WTC11 (cell line): ENCODE data around the gene RHBDD3. TPM values are rescaled to one million over a fixed set of nuclear protein-coding genes. Genes with fewer than 3 reads are reported as not detected.

ENCODE experiments used
- ATAC-seq: fragments of 200-7000 bp; cut with Tn5 transposase; 2 replicates; pipeline ENCODE4 v1.10.0; 2021; ENCODE audit warnings: mild to moderate bottlenecking, moderate library complexity
- CTCF ChIA-PET: fragments of 300-600 bp; sonication (Branson Sonifier 250); formaldehyde crosslinking; loops from one replicate; lab custom pipeline; 2021; ENCODE audit warnings: antibody characterized with exemption; lab: Charles Lee
- POLR2A ChIA-PET: fragments of 350-600 bp; sonication (Branson Sonifier 250); formaldehyde crosslinking; loops from one replicate; lab custom pipeline; 2021; ENCODE audit warnings: antibody characterized with exemption; lab: Charles Lee
- DNase-seq: peaks from one replicate; pipeline ENCODE4 v3.0.0; 2021; ENCODE audit warnings: low spot score
- H3K27ac Mint-ChIP-seq: 2 replicates; pipeline ENCODE4 v1.8.0; 2021; ENCODE audit warnings: mixed read lengths
- H3K27me3 Mint-ChIP-seq: 2 replicates; pipeline ENCODE4 v1.8.0; 2021; ENCODE audit warnings: low read depth, mild to moderate bottlenecking, moderate library complexity, mixed read lengths
- H3K36me3 Mint-ChIP-seq: 2 replicates; pipeline ENCODE4 v1.8.0; 2021; ENCODE audit warnings: mixed read lengths
- H3K4me1 Mint-ChIP-seq: 2 replicates; pipeline ENCODE4 v1.8.0; 2022; ENCODE audit warnings: mixed read lengths
- H3K4me3 Mint-ChIP-seq: 2 replicates; pipeline ENCODE4 v1.8.0; 2021; ENCODE audit warnings: mild to moderate bottlenecking, moderate library complexity, mixed read lengths
- H3K9me3 Mint-ChIP-seq: 2 replicates; pipeline ENCODE4 v1.8.0; 2021; ENCODE audit warnings: mixed read lengths
- CREM ChIP-seq: sonication (generic); formaldehyde crosslinking; IDR thresholded peaks from 2 replicates; pipeline ENCODE4 v1.8.1; 2022; ENCODE audit warnings: mild to moderate bottlenecking, missing genetic modification reagents, moderate library complexity
- EMX1 ChIP-seq: fragments of 250-450 bp; sonication (Bioruptor Pico); IDR thresholded peaks from 2 replicates; pipeline ENCODE4 v1.8.0; 2021; ENCODE audit warnings: mild to moderate bottlenecking
- ETV6 ChIP-seq: sonication (generic); formaldehyde crosslinking; IDR thresholded peaks from 2 replicates; pipeline ENCODE4 v1.8.1; 2022; ENCODE audit warnings: mild to moderate bottlenecking, missing genetic modification reagents
- GTF2I ChIP-seq: fragments of 250-450 bp; sonication (Bioruptor Pico); conservative IDR thresholded peaks from 2 replicates; pipeline ENCODE4 v1.4.0; 2021; ENCODE audit warnings: mild to moderate bottlenecking
- MAX ChIP-seq: sonication (generic); formaldehyde crosslinking; IDR thresholded peaks from 2 replicates; pipeline ENCODE4 v1.8.0; 2022; ENCODE audit warnings: mild to moderate bottlenecking, missing genetic modification reagents
- MXD4 ChIP-seq: fragments of 250-450 bp; sonication (Bioruptor Pico); IDR thresholded peaks from 2 replicates; pipeline ENCODE4 v1.8.0; 2021; ENCODE audit warnings: mild to moderate bottlenecking, moderate library complexity, borderline replicate concordance
- MYBL2 ChIP-seq: sonication (generic); formaldehyde crosslinking; IDR thresholded peaks from 2 replicates; pipeline ENCODE4 v1.8.1; 2023; ENCODE audit warnings: mild to moderate bottlenecking, moderate library complexity, missing genetic modification reagents
- NFE2L1 ChIP-seq: sonication (generic); formaldehyde crosslinking; IDR thresholded peaks from 2 replicates; pipeline ENCODE4 v1.8.1; 2023; ENCODE audit warnings: missing genetic modification reagents
- PRRX2 ChIP-seq: fragments of 250-450 bp; sonication (Bioruptor Pico); IDR thresholded peaks from 2 replicates; pipeline ENCODE4 v1.8.0; 2021; ENCODE audit warnings: mild to moderate bottlenecking
- RORB ChIP-seq: fragments of 250-450 bp; sonication (Bioruptor Pico); IDR thresholded peaks from 2 replicates; pipeline ENCODE4 v1.9.0; 2021; ENCODE audit warnings: mild to moderate bottlenecking
- SOX15 ChIP-seq: fragments of 250-450 bp; sonication (Bioruptor Pico); IDR thresholded peaks from 2 replicates; pipeline ENCODE4 v1.9.0; 2021; ENCODE audit warnings: mild to moderate bottlenecking
- SP1 ChIP-seq: sonication (generic); formaldehyde crosslinking; conservative IDR thresholded peaks from 2 replicates; pipeline ENCODE4 v1.8.1; 2022; ENCODE audit warnings: missing genetic modification reagents
- ZNF138 ChIP-seq: sonication (generic); formaldehyde crosslinking; conservative IDR thresholded peaks from 2 replicates; pipeline ENCODE4 v1.8.1; 2022; ENCODE audit warnings: mild to moderate bottlenecking, moderate library complexity, missing genetic modification reagents
- total RNA-seq: library from RNA; stranded (reverse); gene quantifications from 3 replicates; pipeline ENCODE4 v1.2.3, GENCODE V29; 2021
- TF ChIP-seq, protein P1 (sequence below): sonication (generic); formaldehyde crosslinking; IDR thresholded peaks from 2 replicates; pipeline ENCODE4 v1.8.1; 2023; ENCODE audit warnings: mild to moderate bottlenecking, missing genetic modification reagents
- TF ChIP-seq, protein P2 (sequence below): sonication (generic); formaldehyde crosslinking; IDR thresholded peaks from 2 replicates; pipeline ENCODE4 v1.8.0; 2023; ENCODE audit warnings: missing genetic modification reagents

RHBDD3 gene
- total RNA-seq, 1 experiment from 2014 or later: 77.9 TPM

DNA sequence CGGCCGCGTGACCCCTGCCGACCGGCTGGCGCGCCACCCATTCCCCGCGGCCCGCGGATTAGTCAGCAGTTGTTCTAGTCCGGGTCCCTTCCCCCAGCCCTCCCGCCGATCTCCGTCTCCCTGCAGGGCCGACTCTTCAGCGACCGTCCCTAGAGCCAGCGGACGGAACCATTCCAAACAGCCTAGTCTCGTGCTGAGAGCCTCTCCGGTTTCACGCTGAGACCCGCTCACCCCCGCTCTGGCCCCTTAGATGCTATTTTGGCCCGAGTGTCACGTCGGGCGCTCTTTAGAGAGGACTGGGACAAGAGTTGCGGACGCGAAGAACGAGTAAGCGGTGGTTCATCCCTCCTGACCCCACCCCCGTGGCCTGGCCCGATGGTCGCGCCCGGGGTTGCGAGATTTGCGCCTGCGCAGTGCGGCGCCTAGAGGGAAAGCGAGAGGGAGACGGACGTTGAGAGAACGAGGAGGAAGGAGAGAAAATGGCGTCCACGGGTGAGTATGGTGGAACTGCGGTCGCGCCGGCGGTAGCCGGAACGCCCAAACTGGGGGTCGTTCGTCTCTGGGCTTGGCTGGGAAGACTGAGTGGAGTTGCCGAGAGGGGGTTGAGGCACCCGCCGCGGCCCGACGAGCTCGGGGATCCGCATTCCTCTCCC is at the start of gene RHBDD3, which contains the start of gene EWSR1 (continued):
- TF ChIP-seq MAX (CRISPR knock-in tag) (peak; percentile 68), NFE2L1 (CRISPR knock-in tag) (peak; percentile 83; the same call in 1 of the 2 replicates), SOX15 (CRISPR knock-in tag) (no peak), EMX1 (CRISPR knock-in tag) (no peak), MYBL2 (CRISPR knock-in tag) (0 out of 2 replicates have a peak, but pooled peaks have one; percentile 18), PRRX2 (CRISPR knock-in tag) (no peak), MXD4 (no peak), ETV6 (peak; percentile 36; the same call in 1 of the 2 replicates), CREM (CRISPR knock-in tag) (no peak)
- TF ChIP-seq, protein P1, sequence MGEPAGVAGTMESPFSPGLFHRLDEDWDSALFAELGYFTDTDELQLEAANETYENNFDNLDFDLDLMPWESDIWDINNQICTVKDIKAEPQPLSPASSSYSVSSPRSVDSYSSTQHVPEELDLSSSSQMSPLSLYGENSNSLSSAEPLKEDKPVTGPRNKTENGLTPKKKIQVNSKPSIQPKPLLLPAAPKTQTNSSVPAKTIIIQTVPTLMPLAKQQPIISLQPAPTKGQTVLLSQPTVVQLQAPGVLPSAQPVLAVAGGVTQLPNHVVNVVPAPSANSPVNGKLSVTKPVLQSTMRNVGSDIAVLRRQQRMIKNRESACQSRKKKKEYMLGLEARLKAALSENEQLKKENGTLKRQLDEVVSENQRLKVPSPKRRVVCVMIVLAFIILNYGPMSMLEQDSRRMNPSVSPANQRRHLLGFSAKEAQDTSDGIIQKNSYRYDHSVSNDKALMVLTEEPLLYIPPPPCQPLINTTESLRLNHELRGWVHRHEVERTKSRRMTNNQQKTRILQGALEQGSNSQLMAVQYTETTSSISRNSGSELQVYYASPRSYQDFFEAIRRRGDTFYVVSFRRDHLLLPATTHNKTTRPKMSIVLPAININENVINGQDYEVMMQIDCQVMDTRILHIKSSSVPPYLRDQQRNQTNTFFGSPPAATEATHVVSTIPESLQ (CRISPR knock-in tag): no peak; the same call in 1 of the 2 replicates
- TF ChIP-seq, protein P2, sequence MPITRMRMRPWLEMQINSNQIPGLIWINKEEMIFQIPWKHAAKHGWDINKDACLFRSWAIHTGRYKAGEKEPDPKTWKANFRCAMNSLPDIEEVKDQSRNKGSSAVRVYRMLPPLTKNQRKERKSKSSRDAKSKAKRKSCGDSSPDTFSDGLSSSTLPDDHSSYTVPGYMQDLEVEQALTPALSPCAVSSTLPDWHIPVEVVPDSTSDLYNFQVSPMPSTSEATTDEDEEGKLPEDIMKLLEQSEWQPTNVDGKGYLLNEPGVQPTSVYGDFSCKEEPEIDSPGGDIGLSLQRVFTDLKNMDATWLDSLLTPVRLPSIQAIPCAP: no peak

DNA sequence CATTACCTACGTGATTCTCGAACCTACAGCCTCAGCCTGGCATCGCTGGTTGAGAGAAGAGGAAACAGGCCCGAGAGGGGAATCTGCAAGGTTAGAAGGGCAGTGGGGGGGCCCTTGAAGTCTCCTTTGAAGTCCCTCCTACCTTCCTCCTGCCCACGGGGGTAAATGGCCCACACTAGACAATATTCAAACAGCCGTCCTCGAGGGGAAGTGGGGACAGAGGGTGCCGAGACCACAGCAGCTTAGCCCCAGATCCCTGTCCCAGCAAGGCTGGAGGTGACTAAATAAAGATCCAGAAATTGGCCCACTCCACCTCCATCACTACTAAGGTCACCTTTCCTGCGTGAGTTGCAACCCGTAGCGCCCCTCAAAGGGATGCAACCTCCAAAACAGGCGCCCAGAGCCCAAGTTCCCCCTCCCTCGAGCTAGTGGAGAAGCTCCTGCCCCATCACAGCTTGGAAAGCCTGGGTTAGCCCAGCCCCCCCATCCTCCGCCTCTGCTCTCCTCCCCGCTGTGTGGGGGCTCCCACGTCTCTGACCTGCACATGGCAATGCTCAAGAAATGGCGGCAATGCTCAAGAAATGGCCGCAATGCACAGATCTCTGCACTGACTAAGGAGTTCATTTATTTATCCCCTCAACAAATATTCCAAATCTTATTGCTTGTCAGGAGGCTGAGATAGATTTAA is 48.5 kb upstream of the RHBDD3 start:
- CTCF ChIA-PET: interaction anchor here (0.8 to 1.5 kb wide), 4 partner anchors 10 to 164 kb away, joined by 3 to 4 read pairs (median 3); partner anchors contain the start of gene GAS2L1
- POLR2A ChIA-PET: no interaction called here
- peaks cover 13% of the 10 kb centered on the region for H3K4me1 Mint-ChIP-seq
- DNase-seq: no peak
- TF ChIP-seq ZNF138 (CRISPR knock-in tag) (no peak), GTF2I (CRISPR knock-in tag) (0 out of 2 replicates have a peak, but pooled peaks have one; percentile 3)
- peaks cover 55% of the 10 kb centered on the region for H3K27me3 Mint-ChIP-seq
- H3K27ac Mint-ChIP-seq: no peak overlapping the region
- H3K9me3 Mint-ChIP-seq: peaks cover 3% of the 10 kb centered on the region; the same call in 1 of the 2 replicates
- peak overlapping the region; percentile 45 for H3K4me3 Mint-ChIP-seq
- peaks cover 6% of the 10 kb centered on the region; the same call in 1 of the 2 replicates for H3K36me3 Mint-ChIP-seq
- ATAC-seq: no peak

- ATAC-seq (peak; percentile 3), DNase-seq (no peak)
- ChIA-PET POLR2A (interaction anchor here (0.6 kb wide), 1 partner anchor 14 kb away, joined by 3 read pairs; no protein-coding TSS in a partner anchor), CTCF (interaction anchor here (1.1 to 1.5 kb wide), 4 partner anchors 9 to 161 kb away, joined by 3 to 4 read pairs (median 3); partner anchors contain the start of gene GAS2L1)
- Mint-ChIP-seq H3K36me3 (peaks cover 6% of the 10 kb centered on the region; the same call in 1 of the 2 replicates), H3K27me3 (peaks cover 55% of the 10 kb centered on the region), H3K4me3 (peak within 1 kb of the TSS; percentile 61), H3K27ac (no peak within 1 kb of the TSS), H3K9me3 (peaks cover 3% of the 10 kb centered on the region; the same call in 1 of the 2 replicates), H3K4me1 (peaks cover 13% of the 10 kb centered on the region)
- TF ChIP-seq SP1 (CRISPR knock-in tag): 0 out of 2 replicates have a peak, but pooled peaks have one; percentile 1
- TF ChIP-seq CREM (CRISPR knock-in tag): 0 out of 2 replicates have a peak, but pooled peaks have one; percentile 50
- TF ChIP-seq RORB (CRISPR knock-in tag): no peak
Observed at GRCh38 chr22:29315286-29316140, 47.7 kb upstream of the RHBDD3 start, which contains the start of gene RASL10A. Gene RASL10A, minus strand, starts transcription at chr22:29315697. Its CDS starts 451 bp downstream, at chr22:29315246.
